GM18861 (cell line): Measurements from ENCODE around the gene AGAP2.

Experiments used
- ATAC-seq: cut with Tn5 transposase; IDR thresholded peaks from one replicate; pipeline ENCODE4 v1.9.1; 2021; ENCODE audit not compliant: unreplicated experiment

Gene AGAP2

GRCh38 chr12:57737467-57738460 lies 778 bp downstream of the AGAP2 start:
- no peak for ATAC-seq

- no peak for ATAC-seq
Observed at GRCh38 chr12:57736741-57737466, 1.6 kb downstream of the AGAP2 start.

- ATAC-seq = no peak
Observed at GRCh38 chr12:57735952-57736740, 2.4 kb downstream of the AGAP2 start.

- ATAC-seq = no peak
Observed at GRCh38 chr12:57735198-57735855, 3.2 kb downstream of the AGAP2 start.

GRCh38 chr12:57734591-57734990 lies 4.0 kb downstream of the AGAP2 start:
- no peak for ATAC-seq

GRCh38 chr12:57733928-57734327 lies 4.6 kb downstream of the AGAP2 start:
- ATAC-seq = no peak

- ATAC-seq = no peak
Observed at GRCh38 chr12:57732726-57733593, 5.6 kb downstream of the AGAP2 start.

- ATAC-seq = no peak
Observed at GRCh38 chr12:57732270-57732669, 6.3 kb downstream of the AGAP2 start.

- no peak for ATAC-seq
Observed at GRCh38 chr12:57731411-57732080, 7.0 kb downstream of the AGAP2 start.

GRCh38 chr12:57730336-57731067 lies 8.0 kb downstream of the AGAP2 start:
- ATAC-seq = no peak

GRCh38 chr12:57729321-57729844 lies 9.2 kb downstream of the AGAP2 start:
- ATAC-seq = no peak

GRCh38 chr12:57727758-57728395 lies 10.7 kb downstream of the AGAP2 start:
- ATAC-seq = no peak

GRCh38 chr12:57726884-57727757 lies 11.4 kb downstream of the AGAP2 start:
- no peak for ATAC-seq

GRCh38 chr12:57726151-57726883 lies 12.2 kb downstream of the AGAP2 start:
- ATAC-seq = no peak

GRCh38 chr12:57725851-57726150 lies 12.7 kb downstream of the AGAP2 start:
- ATAC-seq = no peak
